HFF-Myc (cell line): ENCODE results near the gene MRPS22.

Source experiments
- DNase-seq: peaks from one replicate; pipeline ENCODE4 v3.0.0-alpha.2; 2011; ENCODE audit warnings: low read depth; ENCODE audit errors: extremely low read depth
- H3K4me3 ChIP-seq: replicated peaks from 2 replicates; pipeline ENCODE4 v1.5.1; 2011; ENCODE audit warnings: low read depth, mild to moderate bottlenecking, control low read depth, low read length
- TF ChIP-seq, protein P1 (sequence below): IDR thresholded peaks from 2 replicates; pipeline ENCODE4 v1.5.1; 2012; ENCODE audit warnings: mild to moderate bottlenecking, low read depth, low read length, control low read depth; ENCODE audit errors: missing control alignments

Gene MRPS22

GRCh38 chr3:139343895-139344856, at the start of gene MRPS22:
TSS of gene MRPS22 (plus strand) at chr3:139344020. CDS start at chr3:139344027, 7 bp downstream.
- TF ChIP-seq, protein P1, sequence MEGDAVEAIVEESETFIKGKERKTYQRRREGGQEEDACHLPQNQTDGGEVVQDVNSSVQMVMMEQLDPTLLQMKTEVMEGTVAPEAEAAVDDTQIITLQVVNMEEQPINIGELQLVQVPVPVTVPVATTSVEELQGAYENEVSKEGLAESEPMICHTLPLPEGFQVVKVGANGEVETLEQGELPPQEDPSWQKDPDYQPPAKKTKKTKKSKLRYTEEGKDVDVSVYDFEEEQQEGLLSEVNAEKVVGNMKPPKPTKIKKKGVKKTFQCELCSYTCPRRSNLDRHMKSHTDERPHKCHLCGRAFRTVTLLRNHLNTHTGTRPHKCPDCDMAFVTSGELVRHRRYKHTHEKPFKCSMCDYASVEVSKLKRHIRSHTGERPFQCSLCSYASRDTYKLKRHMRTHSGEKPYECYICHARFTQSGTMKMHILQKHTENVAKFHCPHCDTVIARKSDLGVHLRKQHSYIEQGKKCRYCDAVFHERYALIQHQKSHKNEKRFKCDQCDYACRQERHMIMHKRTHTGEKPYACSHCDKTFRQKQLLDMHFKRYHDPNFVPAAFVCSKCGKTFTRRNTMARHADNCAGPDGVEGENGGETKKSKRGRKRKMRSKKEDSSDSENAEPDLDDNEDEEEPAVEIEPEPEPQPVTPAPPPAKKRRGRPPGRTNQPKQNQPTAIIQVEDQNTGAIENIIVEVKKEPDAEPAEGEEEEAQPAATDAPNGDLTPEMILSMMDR = no peak
- DNase-seq = peak; percentile 80
- H3K4me3 ChIP-seq = peak within 1 kb of the TSS; percentile 83

- no peak overlapping the region for H3K4me3 ChIP-seq
- DNase-seq = no peak
- TF ChIP-seq, protein P1 = no peak
These were observed 48.8 kb upstream of the MRPS22 start for GRCh38 chr3:139295040-139295439.

DNA sequence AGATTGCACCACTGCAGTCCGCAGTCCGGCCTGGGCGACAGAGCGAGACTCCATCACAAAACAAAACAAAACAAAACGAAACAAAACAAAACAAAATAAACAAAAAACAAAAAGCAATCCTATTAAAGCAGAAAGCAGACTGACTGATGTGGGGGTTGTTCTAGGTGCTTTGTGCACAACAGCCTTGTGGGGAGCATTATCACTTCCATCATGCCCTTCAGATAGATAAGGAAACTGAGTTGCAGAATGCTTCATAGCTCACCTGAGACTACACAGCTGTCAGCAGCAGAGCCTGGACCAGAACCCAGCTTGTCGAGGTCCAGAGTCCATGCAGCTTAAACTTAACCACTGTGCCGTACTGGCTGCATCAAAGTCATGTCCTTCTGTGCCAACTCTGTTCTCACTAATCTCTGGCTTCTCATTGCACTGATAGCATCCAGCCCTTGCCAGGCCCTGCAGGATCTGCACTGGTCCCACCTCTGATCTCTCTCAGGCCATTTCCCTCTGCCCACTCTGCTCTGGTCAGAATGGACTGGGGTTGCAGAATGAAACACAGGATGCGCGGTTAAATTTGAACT, 47.6 kb upstream of the MRPS22 start:
- TF ChIP-seq, protein P1 = no peak
- DNase-seq = no peak
- no peak overlapping the region for H3K4me3 ChIP-seq

- TF ChIP-seq, protein P1 = no peak
- no peak for DNase-seq
- H3K4me3 ChIP-seq = no peak overlapping the region
These were observed 46.1 kb upstream of the MRPS22 start for GRCh38 chr3:139297588-139298311.

DNA sequence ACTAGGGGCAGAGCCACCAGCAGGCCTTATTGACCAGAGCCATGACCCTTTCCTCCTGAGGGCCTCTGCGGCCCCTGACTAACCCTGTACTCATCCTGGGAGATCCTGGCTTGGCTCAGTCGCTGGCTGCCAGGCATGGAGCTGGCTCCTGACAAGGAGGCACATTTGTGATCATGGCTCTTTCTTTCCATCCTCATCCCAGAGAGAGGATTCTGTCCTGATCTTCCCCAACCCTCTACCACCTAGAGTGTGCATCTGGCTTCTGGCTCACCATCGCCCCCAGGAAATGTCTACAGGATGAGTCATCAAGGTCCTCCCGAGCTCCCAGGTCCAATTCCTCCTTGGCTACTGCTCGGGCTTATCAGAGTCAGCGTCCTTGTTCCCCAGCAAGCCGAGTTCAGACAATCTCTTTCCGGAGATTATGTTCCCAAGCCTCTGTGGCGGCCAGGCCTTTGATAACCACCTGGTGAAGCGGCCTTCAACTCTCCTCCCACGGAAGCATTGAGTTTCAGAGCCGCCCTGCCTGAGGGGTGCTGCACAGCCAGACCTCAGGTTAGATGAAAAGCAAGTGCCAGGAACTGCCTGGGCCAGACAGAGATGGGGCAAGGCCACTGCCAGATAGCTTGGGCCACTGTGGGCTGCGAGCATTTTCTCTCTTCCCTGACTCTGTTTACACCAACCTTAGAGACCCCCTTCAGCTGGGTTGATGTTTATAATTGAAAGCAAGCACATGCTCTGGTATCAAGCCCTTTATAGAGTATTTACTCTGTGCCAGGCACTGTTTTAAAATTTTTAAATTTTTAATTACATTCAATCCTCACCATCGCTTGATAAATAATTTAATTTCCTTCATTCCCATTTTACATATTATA, 44.3 kb upstream of the MRPS22 start:
- TF ChIP-seq, protein P1 = no peak
- peak; percentile 64 for DNase-seq
- H3K4me3 ChIP-seq = no peak overlapping the region

- no peak overlapping the region for H3K4me3 ChIP-seq
- DNase-seq = no peak
- TF ChIP-seq, protein P1 = no peak
These were observed 43.4 kb upstream of the MRPS22 start for GRCh38 chr3:139300416-139300815.
